NCI-H748 (cell line): ENCODE results near the gene WASHC2C.
"Not testable (repeated sequence)": the region's sequence is repeated elsewhere in the genome, so short reads cannot be mapped to it uniquely, and the experiment has no call there.

ENCODE experiments used
- DNase-seq: peaks from one replicate; lab custom pipeline; 2025; ENCODE audit not compliant: unreplicated experiment; lab: John Stamatoyannopoulos, UW

WASHC2C gene, protein sequence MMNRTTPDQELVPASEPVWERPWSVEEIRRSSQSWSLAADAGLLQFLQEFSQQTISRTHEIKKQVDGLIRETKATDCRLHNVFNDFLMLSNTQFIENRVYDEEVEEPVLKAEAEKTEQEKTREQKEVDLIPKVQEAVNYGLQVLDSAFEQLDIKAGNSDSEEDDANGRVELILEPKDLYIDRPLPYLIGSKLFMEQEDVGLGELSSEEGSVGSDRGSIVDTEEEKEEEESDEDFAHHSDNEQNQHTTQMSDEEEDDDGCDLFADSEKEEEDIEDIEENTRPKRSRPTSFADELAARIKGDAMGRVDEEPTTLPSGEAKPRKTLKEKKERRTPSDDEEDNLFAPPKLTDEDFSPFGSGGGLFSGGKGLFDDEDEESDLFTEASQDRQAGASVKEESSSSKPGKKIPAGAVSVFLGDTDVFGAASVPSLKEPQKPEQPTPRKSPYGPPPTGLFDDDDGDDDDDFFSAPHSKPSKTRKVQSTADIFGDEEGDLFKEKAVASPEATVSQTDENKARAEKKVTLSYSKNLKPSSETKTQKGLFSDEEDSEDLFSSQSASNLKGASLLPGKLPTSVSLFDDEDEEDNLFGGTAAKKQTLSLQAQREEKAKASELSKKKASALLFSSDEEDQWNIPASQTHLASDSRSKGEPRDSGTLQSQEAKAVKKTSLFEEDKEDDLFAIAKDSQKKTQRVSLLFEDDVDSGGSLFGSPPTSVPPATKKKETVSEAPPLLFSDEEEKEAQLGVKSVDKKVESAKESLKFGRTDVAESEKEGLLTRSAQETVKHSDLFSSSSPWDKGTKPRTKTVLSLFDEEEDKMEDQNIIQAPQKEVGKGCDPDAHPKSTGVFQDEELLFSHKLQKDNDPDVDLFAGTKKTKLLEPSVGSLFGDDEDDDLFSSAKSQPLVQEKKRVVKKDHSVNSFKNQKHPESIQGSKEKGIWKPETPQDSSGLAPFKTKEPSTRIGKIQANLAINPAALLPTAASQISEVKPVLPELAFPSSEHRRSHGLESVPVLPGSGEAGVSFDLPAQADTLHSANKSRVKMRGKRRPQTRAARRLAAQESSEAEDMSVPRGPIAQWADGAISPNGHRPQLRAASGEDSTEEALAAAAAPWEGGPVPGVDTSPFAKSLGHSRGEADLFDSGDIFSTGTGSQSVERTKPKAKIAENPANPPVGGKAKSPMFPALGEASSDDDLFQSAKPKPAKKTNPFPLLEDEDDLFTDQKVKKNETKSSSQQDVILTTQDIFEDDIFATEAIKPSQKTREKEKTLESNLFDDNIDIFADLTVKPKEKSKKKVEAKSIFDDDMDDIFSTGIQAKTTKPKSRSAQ (N-terminal part only)

GRCh38 chr10:45726703-45727420 is at the start of gene WASHC2C:
WASHC2C (plus strand) TSS chr10:45727266; CDS start chr10:45727318, 52 bp downstream.
- DNase-seq, result peak; percentile 87

- DNase-seq, result not testable (repeated sequence)
These were observed 48.6 kb upstream of the WASHC2C start for GRCh38 chr10:45678467-45678866.

GRCh38 chr10:45710200-45710796 is 16.8 kb upstream of the WASHC2C start:
- not testable (repeated sequence) for DNase-seq

DNA sequence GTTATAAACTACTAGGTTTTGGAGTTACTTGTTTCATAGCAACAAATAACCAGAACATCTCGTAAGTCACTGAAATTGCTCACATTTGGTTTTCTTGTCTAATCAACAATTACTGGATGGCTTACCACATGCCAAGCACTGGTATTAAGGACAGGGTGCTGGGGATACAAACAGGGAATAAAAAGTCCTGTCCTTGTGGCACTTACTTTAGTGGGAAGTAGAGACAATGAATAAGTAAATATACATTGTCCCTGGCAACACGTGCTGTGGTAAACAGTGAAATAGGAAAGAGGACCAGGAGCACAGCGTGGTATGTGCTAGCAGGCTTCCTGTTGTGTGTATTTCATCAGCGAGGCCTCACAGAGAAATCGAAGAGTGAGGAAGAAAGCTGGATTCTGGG is 15.8 kb upstream of the WASHC2C start:
- DNase-seq, result not testable (repeated sequence)

DNA sequence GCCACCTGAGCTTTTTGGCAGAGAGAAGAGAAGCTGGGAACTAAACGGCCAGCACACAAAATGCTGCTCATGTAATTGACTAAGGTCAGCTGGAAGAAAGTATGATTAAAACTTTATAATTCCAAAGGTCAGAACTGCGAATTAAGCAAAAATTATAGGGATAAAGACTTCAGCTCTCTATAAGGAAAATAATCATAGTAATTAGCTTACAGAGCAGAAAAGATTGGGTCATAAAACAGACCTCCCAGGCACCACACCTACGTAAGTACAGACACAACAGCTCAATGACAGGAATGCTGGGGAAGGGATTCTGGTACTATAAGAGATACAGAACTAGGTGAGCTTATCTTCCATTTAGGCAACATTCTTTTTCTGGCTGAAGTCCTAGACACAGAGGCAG is 10.0 kb upstream of the WASHC2C start:
- DNase-seq, result not testable (repeated sequence)

DNA sequence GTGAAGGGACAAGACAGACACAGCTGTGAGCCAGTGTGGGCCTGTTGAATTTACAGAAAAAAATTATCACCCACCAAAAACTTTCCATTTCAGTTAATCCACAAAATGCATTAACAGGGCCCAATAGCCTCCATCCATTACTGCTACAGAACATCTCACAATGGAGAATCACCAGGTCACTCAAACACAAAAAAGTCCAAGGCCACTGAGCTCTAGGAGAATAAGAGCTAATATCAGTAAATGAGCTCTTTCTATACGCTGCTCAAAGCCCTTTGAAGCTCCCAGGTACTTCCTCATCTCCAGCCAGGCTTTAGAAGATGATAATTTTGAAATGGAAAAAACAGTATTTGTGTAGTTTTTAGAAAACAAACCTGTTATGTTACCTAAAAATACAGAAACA is 9.4 kb upstream of the WASHC2C start:
- not testable (repeated sequence) for DNase-seq

- DNase-seq, result not testable (repeated sequence)
These were observed 5.6 kb upstream of the WASHC2C start for GRCh38 chr10:45721503-45721902.

GRCh38 chr10:45723851-45724250 is 3.2 kb upstream of the WASHC2C start:
- not testable (repeated sequence) for DNase-seq

- DNase-seq, result not testable (repeated sequence)
These were observed 427 bp downstream of the WASHC2C start for GRCh38 chr10:45727421-45727965.

DNA sequence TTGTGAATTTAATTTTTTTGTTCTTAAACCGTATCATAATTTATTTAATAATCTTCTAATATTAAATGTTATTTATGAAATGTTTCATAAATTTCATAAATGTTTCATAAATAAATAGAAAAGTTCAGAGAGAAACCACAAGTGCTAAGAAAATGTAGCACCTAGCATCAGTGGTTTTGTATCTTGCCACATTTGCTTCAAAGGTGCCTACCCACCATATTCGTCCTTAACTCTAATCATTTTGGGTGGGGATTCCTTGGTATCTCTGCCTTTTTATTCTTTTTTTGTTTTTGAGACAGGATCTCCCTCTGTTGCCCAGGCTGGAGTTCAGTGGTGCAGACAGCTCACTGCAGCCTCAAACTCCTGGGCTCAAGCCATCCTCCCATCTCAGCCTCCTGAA is 7.4 kb downstream of the WASHC2C start:
- not testable (repeated sequence) for DNase-seq

DNA sequence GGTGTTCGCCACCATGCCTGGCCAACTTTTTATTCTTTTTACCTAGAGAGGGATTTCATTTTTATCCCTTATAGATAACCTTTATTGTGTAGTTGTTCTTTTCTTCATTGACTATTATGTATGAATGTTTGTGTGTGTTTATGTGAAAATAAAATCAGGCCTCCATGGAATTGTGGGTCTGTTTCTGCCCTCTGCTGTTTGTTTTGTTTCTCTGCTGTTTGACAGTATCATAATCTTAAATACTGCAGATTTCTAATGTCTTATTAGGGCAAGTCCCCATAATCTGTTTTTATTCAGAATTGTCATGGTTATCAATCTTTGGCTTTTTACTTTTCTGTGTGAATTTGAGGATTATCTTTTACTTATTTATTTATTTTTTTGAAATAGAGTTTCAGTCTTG is 7.8 kb downstream of the WASHC2C start:
- DNase-seq, result not testable (repeated sequence)

- DNase-seq, result not testable (repeated sequence)
These were observed 14.5 kb downstream of the WASHC2C start for GRCh38 chr10:45741559-45741958.

DNA sequence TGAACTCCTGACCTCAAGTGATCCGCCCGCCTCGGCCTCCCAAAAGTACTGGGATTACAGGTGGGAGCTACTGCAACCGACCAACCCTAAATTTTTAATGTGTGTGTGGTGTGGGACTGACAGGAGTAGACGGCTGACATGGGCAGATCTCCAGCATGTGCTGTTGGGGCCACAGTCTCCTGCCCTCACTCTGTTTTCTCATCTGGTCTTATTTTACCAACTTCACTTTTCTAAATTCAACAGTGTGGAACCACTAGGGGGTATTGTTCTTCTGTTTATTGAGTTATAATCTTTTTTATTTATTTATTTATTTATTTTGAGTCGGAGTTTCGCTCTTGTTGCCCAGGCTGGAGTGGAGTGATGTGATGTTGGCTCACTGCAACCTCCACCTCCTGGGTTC is 14.9 kb downstream of the WASHC2C start:
- not testable (repeated sequence) for DNase-seq

DNA sequence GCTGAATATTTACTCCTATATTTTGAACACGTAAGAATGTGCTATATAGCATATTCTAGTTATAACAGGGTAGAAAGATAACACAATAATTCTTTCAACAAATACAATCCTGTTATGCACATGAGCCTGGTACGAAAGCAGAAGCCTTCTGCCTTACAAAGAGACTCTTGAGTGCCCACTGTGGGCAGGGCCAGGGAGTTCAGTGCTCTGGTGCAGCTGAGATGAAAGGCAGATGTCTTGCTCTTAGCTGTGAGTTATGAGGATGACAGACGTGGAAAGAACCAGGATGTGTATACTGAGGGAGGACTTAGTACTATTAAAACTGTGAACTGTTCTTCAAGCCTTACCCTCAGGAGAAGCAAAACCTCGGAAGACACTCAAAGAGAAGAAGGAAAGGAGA is 24.1 kb downstream of the WASHC2C start:
- not testable (repeated sequence) for DNase-seq

DNA sequence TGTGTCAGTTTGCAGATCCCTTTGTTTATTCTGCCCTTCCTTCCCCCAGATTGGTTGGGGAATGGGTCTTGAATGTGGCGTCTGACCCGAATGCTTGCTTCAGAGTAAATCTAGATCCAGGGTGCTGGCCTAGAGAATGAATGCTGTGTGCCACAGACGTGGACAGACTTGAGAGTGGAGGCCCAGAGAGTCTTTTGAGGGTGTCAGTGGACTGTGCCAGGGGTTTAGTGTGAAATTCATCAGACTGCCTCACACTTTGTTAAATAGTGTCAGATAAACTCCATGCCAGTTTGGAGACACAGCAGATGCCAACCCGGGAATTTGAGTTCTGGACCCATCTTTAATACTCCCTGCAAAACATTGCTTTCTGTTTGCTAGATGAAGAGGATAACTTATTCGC is 25.1 kb downstream of the WASHC2C start:
- not testable (repeated sequence) for DNase-seq

- DNase-seq, result not testable (repeated sequence)
These were observed 27.0 kb downstream of the WASHC2C start for GRCh38 chr10:45753979-45754495.

DNA sequence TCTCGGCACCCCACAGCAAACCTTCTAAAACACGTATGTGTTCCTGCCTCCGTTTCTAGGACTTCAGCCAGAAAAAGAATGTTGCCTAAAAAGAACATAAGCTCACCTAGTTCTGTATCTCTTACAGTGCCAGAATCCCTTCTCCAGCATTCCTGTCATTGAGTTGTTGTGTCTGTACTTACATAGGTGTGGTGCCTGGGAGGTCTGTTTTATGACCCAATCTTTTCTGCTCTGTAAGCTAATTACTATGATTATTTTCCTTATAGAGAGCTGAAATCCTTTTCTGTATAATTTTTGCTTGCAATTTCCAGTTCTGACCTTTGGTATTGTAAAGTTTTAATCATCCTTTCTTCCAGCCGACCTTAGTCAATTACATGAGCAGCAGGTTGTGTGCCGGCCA is 28.0 kb downstream of the WASHC2C start:
- not testable (repeated sequence) for DNase-seq

DNA sequence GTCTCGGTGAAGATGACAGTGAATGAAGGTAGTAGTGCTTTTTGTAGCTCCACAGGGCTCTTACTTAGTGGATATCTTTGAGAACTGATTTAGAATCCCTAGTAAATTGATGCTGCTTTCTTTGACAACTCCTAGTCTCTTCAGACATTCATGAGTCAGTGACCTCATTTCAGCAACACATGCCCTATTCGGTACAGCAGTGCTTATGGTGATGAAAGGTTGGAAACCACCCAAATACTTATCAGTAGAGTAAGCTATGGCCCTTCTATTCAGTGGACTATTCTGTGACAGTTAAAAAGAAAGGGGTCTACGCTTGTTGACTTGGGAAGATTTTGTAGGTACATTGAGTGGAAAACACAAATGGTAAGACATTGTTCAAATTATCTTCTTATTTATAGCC is 29.0 kb downstream of the WASHC2C start:
- DNase-seq, result not testable (repeated sequence)
